A549 (cell line): Measurements from ENCODE around the gene RUFY1. TPM values are rescaled to one million over a fixed set of nuclear protein-coding genes. Genes with fewer than 3 reads are reported as not detected.

ENCODE experiments used
- ATAC-seq, 2 experiments: fragments of 200-7000 bp in 1 of 2; fragments of >200 bp in 1 of 2; cut with Nextera tagmentation in 1 of 2; cut with Tn5 transposase in 1 of 2; 3 replicates each; pipeline versions ENCODE4 v1.8.0 to v1.9.1; 2018 to 2020; ENCODE audit warnings: mild to moderate bottlenecking in 1 of 2, moderate library complexity in 1 of 2
- CTCF ChIA-PET: fragments of 300-600 bp; sonication (Branson Sonifier 250); formaldehyde crosslinking; extraction: SDS; loops from one replicate; lab custom pipeline; 2021; ENCODE audit warnings: antibody characterized with exemption, inconsistent platforms; lab: Yijun Ruan, JAX
- POLR2A ChIA-PET: fragments of 350-600 bp; formaldehyde crosslinking; extraction: SDS; loops from one replicate; lab custom pipeline; 2021; ENCODE audit warnings: antibody characterized with exemption, inconsistent platforms; lab: Yijun Ruan, JAX
- DNase-seq, 2 experiments: peaks; one replicate each; pipeline versions ENCODE4 v3.0.0 to v3.0.0-alpha.2; 2011 to 2016; ENCODE audit warnings: low read depth in 1 of 2, low spot score in 1 of 2
- FAIRE-seq: peaks from 2 replicates; lab custom pipeline; 2011; peaks lifted over from hg19 to GRCh38; lab: Jason Lieb, UNC
- H3K27ac ChIP-seq, 2 experiments: fragments of >200 bp; sonication (Bioruptor Twin); formaldehyde crosslinking; 3 replicates each; pipeline ENCODE4 v1.5.1; 2016 to 2017
- H3K4me1 ChIP-seq: fragments of >200 bp; sonication (Bioruptor Twin); formaldehyde crosslinking; 3 replicates; pipeline ENCODE4 v1.6.1; 2016
- H3K4me2 ChIP-seq: fragments of >200 bp; sonication (Bioruptor Twin); formaldehyde crosslinking; 3 replicates; pipeline ENCODE4 v1.6.1; 2016
- H3K4me3 ChIP-seq: fragments of >200 bp; sonication (Bioruptor Twin); formaldehyde crosslinking; 3 replicates; pipeline ENCODE4 v1.5.1; 2016
- H3K9me3 ChIP-seq: fragments of >200 bp; sonication (Bioruptor Twin); formaldehyde crosslinking; 3 replicates; pipeline ENCODE4 v1.6.1; 2016
- BCL3 ChIP-seq: fragments of >200 bp; sonication (Bioruptor Twin); formaldehyde crosslinking; IDR thresholded peaks from 3 replicates; pipeline ENCODE4 v1.6.1; 2016
- BHLHE40 ChIP-seq: IDR thresholded peaks from 2 replicates; pipeline ENCODE4 v1.6.1; 2012; ENCODE audit warnings: low read depth, low read length, inconsistent platforms
- CBX2 ChIP-seq: fragments of 200-600 bp; sonication (generic); IDR thresholded peaks from 2 replicates; pipeline ENCODE4 v1.6.1; 2016; ENCODE audit warnings: low read depth, mild to moderate bottlenecking, borderline replicate concordance
- CHD4 ChIP-seq: fragments of 200-600 bp; sonication (generic); IDR thresholded peaks from 2 replicates; pipeline ENCODE4 v1.6.1; 2016; ENCODE audit warnings: antibody characterized with exemption, mild to moderate bottlenecking, borderline replicate concordance
- EHF ChIP-seq: fragments of 250-450 bp; sonication (Bioruptor Pico); IDR thresholded peaks from 2 replicates; pipeline ENCODE4 v1.5.0; 2020; ENCODE audit warnings: mild to moderate bottlenecking
- EHMT2 ChIP-seq: fragments of 200-600 bp; sonication (generic); IDR thresholded peaks from 2 replicates; pipeline ENCODE4 v1.6.1; 2016; ENCODE audit warnings: antibody characterized with exemption, low read depth, mild to moderate bottlenecking, moderate library complexity
- EP300 ChIP-seq, 2 experiments: fragments of >200 bp; sonication (Bioruptor Twin); formaldehyde crosslinking; IDR thresholded peaks; 2 replicates in 1 of 2; 3 replicates in 1 of 2; pipeline ENCODE4 v1.6.1; 2016 to 2017
- ESRRA ChIP-seq: fragments of 150-350 bp; IDR thresholded peaks from 2 replicates; pipeline ENCODE4 v1.6.1; 2014; ENCODE audit warnings: mild to moderate bottlenecking, low read length, borderline replicate concordance
- FOSB ChIP-seq: fragments of 250-450 bp; sonication (Bioruptor Pico); IDR thresholded peaks from 2 replicates; pipeline ENCODE4 v1.5.0; 2020; ENCODE audit warnings: mild to moderate bottlenecking, moderate library complexity
- FOXS1 ChIP-seq: fragments of 250-450 bp; sonication (Bioruptor Pico); IDR thresholded peaks from 2 replicates; pipeline ENCODE4 v1.5.0; 2020; ENCODE audit warnings: mild to moderate bottlenecking, moderate library complexity
- HES2 ChIP-seq: fragments of >200 bp; sonication (Bioruptor Twin); formaldehyde crosslinking; IDR thresholded peaks from 2 replicates; pipeline ENCODE4 v1.6.1; 2016
- HMGXB4 ChIP-seq: fragments of 250-450 bp; sonication (Bioruptor Pico); IDR thresholded peaks from 2 replicates; pipeline ENCODE4 v1.5.0; 2021; ENCODE audit warnings: mild to moderate bottlenecking, moderate library complexity, borderline replicate concordance
- HOXB5 ChIP-seq: fragments of 250-450 bp; sonication (Bioruptor Pico); IDR thresholded peaks from 2 replicates; pipeline ENCODE4 v1.5.0; 2020; ENCODE audit warnings: mild to moderate bottlenecking, moderate library complexity
- JUN ChIP-seq, 2 experiments: fragments of >200 bp; sonication (Bioruptor Twin); formaldehyde crosslinking; IDR thresholded peaks; 2 replicates in 1 of 2; 3 replicates in 1 of 2; pipeline ENCODE4 v1.6.1; 2016 to 2017
- KDM5A ChIP-seq: fragments of 200-600 bp; sonication (generic); IDR thresholded peaks from 2 replicates; pipeline ENCODE4 v1.6.1; 2016; ENCODE audit warnings: antibody characterized with exemption, mild to moderate bottlenecking
- MAFK ChIP-seq: fragments of 450-650 bp; IDR thresholded peaks from 2 replicates; pipeline ENCODE4 v1.6.1; 2014; ENCODE audit not compliant: partially characterized antibody
- MAX ChIP-seq: IDR thresholded peaks from 2 replicates; pipeline ENCODE4 v1.6.1; 2012
- NPAS2 ChIP-seq: fragments of 250-450 bp; sonication (Bioruptor Pico); IDR thresholded peaks from 2 replicates; pipeline ENCODE4 v1.8.0; 2022; ENCODE audit warnings: mild to moderate bottlenecking, moderate library complexity, borderline replicate concordance
- NR3C1 ChIP-seq: fragments of >200 bp; sonication (Bioruptor Twin); formaldehyde crosslinking; IDR thresholded peaks from 3 replicates; pipeline ENCODE4 v1.6.1; 2017
- POLR2A ChIP-seq: IDR thresholded peaks from 2 replicates; pipeline ENCODE4 v1.6.1; 2012; ENCODE audit warnings: mild to moderate bottlenecking, low read length
- RFX5 ChIP-seq: fragments of 450-650 bp; IDR thresholded peaks from 2 replicates; pipeline ENCODE4 v1.7.1; 2014; ENCODE audit warnings: antibody characterized with exemption, mild to moderate bottlenecking, moderate library complexity
- SMC3 ChIP-seq: fragments of >200 bp; sonication (Bioruptor Twin); formaldehyde crosslinking; IDR thresholded peaks from 3 replicates; pipeline ENCODE4 v1.6.1; 2018; ENCODE audit warnings: inconsistent platforms
- SREBF2 ChIP-seq: fragments of 450-650 bp; IDR thresholded peaks from 2 replicates; pipeline ENCODE4 v1.6.1; 2014; ENCODE audit warnings: mild to moderate bottlenecking, moderate library complexity
- TFCP2L1 ChIP-seq: fragments of 250-450 bp; sonication (Bioruptor Pico); IDR thresholded peaks from 2 replicates; pipeline ENCODE4 v1.5.0; 2021; ENCODE audit warnings: mild to moderate bottlenecking
- USF2 ChIP-seq: fragments of 450-650 bp; IDR thresholded peaks from 2 replicates; pipeline ENCODE4 v1.6.1; 2014; ENCODE audit warnings: antibody characterized with exemption
- ZNF302 ChIP-seq: fragments of 250-450 bp; sonication (Bioruptor Pico); IDR thresholded peaks from 2 replicates; pipeline ENCODE4 v1.9.0; 2021; ENCODE audit warnings: inconsistent platforms, mild to moderate bottlenecking, moderate library complexity
- WGBS: methylation state at CpG from one replicate; pipeline ENCODE4 v1.1.6; 2017; ENCODE audit errors: missing lambda C conversion rate; 5-methylcytosine and 5-hydroxymethylcytosine counted together
- polyA plus RNA-seq, 4 experiments: library from polyadenylated mRNA; depleted of rRNA in 3 of 4; stranded (reverse); fragments of >200 nt; fragmentation: RNase III in 1 of 4; extraction: RNeasy Plus Mini Kit Qiagen cat#74134 plus additional on column Dnase treatment in 1 of 4; gene quantifications; 2 replicates in 3 of 4; 3 replicates in 1 of 4; pipeline ENCODE4 v1.2.3, GENCODE V29; 2011 to 2017

Gene RUFY1
- polyA plus RNA-seq, 2 of the 4 experiments (the other 2 are of a cell fraction), result 33.7 to 39.5 TPM

GRCh38 chr5:179610109-179610902 lies 60.0 kb downstream of the RUFY1 start:
- no peak overlapping the region for H3K4me2 ChIP-seq
- 87% methylated on average over 23 of the region's 23 CpGs for WGBS
- POLR2A ChIA-PET, result interaction anchor here (10.6 kb wide), 1 partner anchor 12 kb away, joined by 125 read pairs; the partner anchor contains the start of gene HNRNPH1
- DNase-seq (no peak), FAIRE-seq (no peak), ATAC-seq (peak in 1 of 2 experiments; percentile 1; a peak in 3 of 6 replicates)
- no peak overlapping the region for H3K27ac ChIP-seq
- CTCF ChIA-PET, result interaction anchor here (1.0 to 3.7 kb wide), 3 partner anchors 13 to 14 kb away, joined by 3 to 26 read pairs (median 7); partner anchors contain the start of gene HNRNPH1
- H3K4me1 ChIP-seq, result peaks cover 31% of the 10 kb centered on the region
- H3K9me3 ChIP-seq, result no peaks in the 10 kb centered on the region
- H3K4me3 ChIP-seq, result no peak overlapping the region
- no peak for TF ChIP-seq EP300 (IDR thresholded peaks at IDR 0.05)
- no peak for TF ChIP-seq BCL3
- no peak for TF ChIP-seq TFCP2L1 (CRISPR knock-in tag)
- no peak for TF ChIP-seq HES2
- no peak for TF ChIP-seq MAX
- TF ChIP-seq FOSB (CRISPR knock-in tag), result no peak
- no peak for TF ChIP-seq ESRRA
- no peak for TF ChIP-seq EHF (CRISPR knock-in tag)
- TF ChIP-seq HMGXB4 (CRISPR knock-in tag), result no peak
- no peak for TF ChIP-seq FOXS1 (CRISPR knock-in tag)
- TF ChIP-seq RFX5, result no peak
- TF ChIP-seq BHLHE40, result no peak
- no peak for TF ChIP-seq CBX2
- TF ChIP-seq HOXB5 (CRISPR knock-in tag), result no peak
- TF ChIP-seq ZNF302 (CRISPR knock-in tag), result no peak
- no peak for TF ChIP-seq NR3C1
- no peak for TF ChIP-seq SREBF2
- no peak for TF ChIP-seq USF2
- no peak for TF ChIP-seq CHD4
- TF ChIP-seq NPAS2, result no peak

GRCh38 chr5:179610903-179611265 lies 60.5 kb downstream of the RUFY1 start:
- no peaks in the 10 kb centered on the region for H3K9me3 ChIP-seq
- ATAC-seq (no peak; a peak in 1 of 6 replicates), DNase-seq (no peak), FAIRE-seq (no peak)
- no peak overlapping the region for H3K4me2 ChIP-seq
- no peak overlapping the region for H3K4me3 ChIP-seq
- ChIA-PET POLR2A (interaction anchor here (10.6 kb wide), 1 partner anchor 11 kb away, joined by 125 read pairs; the partner anchor contains the start of gene HNRNPH1), CTCF (interaction anchor here (1.0 to 3.7 kb wide), 2 partner anchors 12 to 14 kb away, joined by 7 to 26 read pairs; partner anchors contain the start of gene HNRNPH1)
- no peak for TF ChIP-seq KDM5A
- no peak for TF ChIP-seq JUN (IDR thresholded peaks at IDR 0.05)
- TF ChIP-seq EHMT2, result no peak
- no peak for TF ChIP-seq MAFK
- TF ChIP-seq POLR2A, result no peak
- no peak for TF ChIP-seq SMC3
- H3K4me1 ChIP-seq, result peaks cover 37% of the 10 kb centered on the region
- H3K27ac ChIP-seq, result no peak overlapping the region
